CD14-positive monocyte (primary cell): ENCODE data around the gene LEPROT. TPM values are rescaled to one million over a fixed set of nuclear protein-coding genes. Genes with fewer than 3 reads are reported as not detected.

Source experiments
- DNase-seq, 3 donors: peaks; one replicate each; pipeline ENCODE4 v3.0.0-alpha.2; 2011 to 2022
- H2AFZ ChIP-seq: 2 replicates; pipeline ENCODE4 v1.6.0; 2012; ENCODE audit warnings: mild to moderate bottlenecking, low read depth, low read length, inconsistent platforms; ENCODE audit not compliant: insufficient read depth, poor library complexity, severe bottlenecking
- H3K27ac ChIP-seq, 2 donors: 1 replicate in 1 of 2; 2 replicates in 1 of 2; pipeline ENCODE4 v1.5.1; 2012 to 2013; ENCODE audit warnings: low read length in 2 of 2, control low read depth in 1 of 2, inconsistent platforms in 1 of 2, low read depth in 1 of 2, mild to moderate bottlenecking in 1 of 2
- H3K27me3 ChIP-seq, 2 donors: one replicate each; pipeline versions ENCODE4 v1.6.0 to v1.6.1; 2011 to 2013; ENCODE audit warnings: low read length in 2 of 2; ENCODE audit not compliant: control insufficient read depth in 2 of 2, insufficient read depth in 2 of 2
- H3K36me3 ChIP-seq, 2 donors: replicated peaks in 1 of 2; 1 replicate in 1 of 2; 2 replicates in 1 of 2; pipeline versions ENCODE4 v1.5.1 to v1.6.1; 2012 to 2013; ENCODE audit warnings: low read length in 2 of 2, control low read depth in 1 of 2, inconsistent platforms in 1 of 2, mild to moderate bottlenecking in 1 of 2; ENCODE audit not compliant: insufficient read depth in 2 of 2, control insufficient read depth in 1 of 2
- H3K4me1 ChIP-seq, 2 donors: 1 replicate in 1 of 2; 2 replicates in 1 of 2; pipeline versions ENCODE4 v1.5.1 to v1.6.1; 2012 to 2013; ENCODE audit warnings: low read length in 2 of 2, control low read depth in 1 of 2, inconsistent platforms in 1 of 2, mild to moderate bottlenecking in 1 of 2, moderate library complexity in 1 of 2; ENCODE audit not compliant: insufficient read depth in 2 of 2, control insufficient read depth in 1 of 2
- H3K4me2 ChIP-seq: replicated peaks from 2 replicates; pipeline ENCODE3; 2012; ENCODE audit warnings: low read length, moderate library complexity, mild to moderate bottlenecking; ENCODE audit not compliant: poor library complexity, severe bottlenecking; ENCODE audit errors: extremely low read depth
- H3K4me3 ChIP-seq, 3 experiments: fragments of 200-600 bp in 1 of 3; sonication (generic) in 1 of 3; replicated peaks in 1 of 3; 1 replicate in 2 of 3; 2 replicates in 1 of 3; pipeline ENCODE4 v1.5.1; 2011 to 2013; ENCODE audit warnings: low read length in 3 of 3, mild to moderate bottlenecking in 3 of 3, control low read depth in 2 of 3, low read depth in 2 of 3, inconsistent platforms in 1 of 3, moderate library complexity in 1 of 3
- H3K79me2 ChIP-seq: 2 replicates; pipeline ENCODE4 v1.6.0; 2012; ENCODE audit warnings: mild to moderate bottlenecking, control low read depth, inconsistent platforms, low read length, moderate library complexity; ENCODE audit not compliant: insufficient read depth
- H3K9ac ChIP-seq: 2 replicates; pipeline ENCODE4 v1.6.0; 2017; ENCODE audit warnings: low read length, mild to moderate bottlenecking; ENCODE audit not compliant: insufficient read depth, poor library complexity, severe bottlenecking
- H3K9me3 ChIP-seq, 2 donors: replicated peaks in 1 of 2; 1 replicate in 1 of 2; 2 replicates in 1 of 2; pipeline versions ENCODE4 v1.5.1 to v1.6.1; 2012 to 2013; ENCODE audit warnings: low read length in 2 of 2, control low read depth in 1 of 2; ENCODE audit not compliant: control insufficient read depth in 1 of 2, insufficient read depth in 1 of 2
- H4K20me1 ChIP-seq: 2 replicates; pipeline ENCODE4 v1.6.0; 2012; ENCODE audit warnings: mild to moderate bottlenecking, low read length, control low read depth, moderate library complexity; ENCODE audit not compliant: insufficient read depth
- H3K27ac Mint-ChIP-seq, 7 donors: one replicate each; pipeline ENCODE4 v1.8.0; 2020; ENCODE audit warnings: mild to moderate bottlenecking in 7 of 7, mixed read lengths in 7 of 7, moderate library complexity in 6 of 7, inconsistent platforms in 2 of 7
- H3K27me3 Mint-ChIP-seq, 3 donors: one replicate each; pipeline ENCODE4 v1.8.0; 2021 to 2022; ENCODE audit warnings: low read depth in 3 of 3, mild to moderate bottlenecking in 3 of 3, mixed read lengths in 3 of 3, moderate library complexity in 3 of 3, inconsistent platforms in 1 of 3
- H3K36me3 Mint-ChIP-seq, 2 donors: one replicate each; pipeline ENCODE4 v1.8.0; 2020; ENCODE audit warnings: mixed read lengths in 2 of 2, inconsistent platforms in 1 of 2, mild to moderate bottlenecking in 1 of 2
- H3K4me1 Mint-ChIP-seq: one replicate; pipeline ENCODE4 v1.8.0; 2020; ENCODE audit warnings: mild to moderate bottlenecking, mixed read lengths
- H3K4me3 Mint-ChIP-seq, 2 donors: one replicate each; pipeline ENCODE4 v1.8.0; 2020; ENCODE audit warnings: mild to moderate bottlenecking in 2 of 2, mixed read lengths in 2 of 2, moderate library complexity in 1 of 2
- H3K9me3 Mint-ChIP-seq, 7 donors: one replicate each; pipeline ENCODE4 v1.8.0; 2020 to 2022; ENCODE audit warnings: mixed read lengths in 7 of 7, mild to moderate bottlenecking in 6 of 7, moderate library complexity in 6 of 7, inconsistent platforms in 2 of 7
- WGBS: methylation state at CpG from one replicate; pipeline ENCODE4 v1.1.5; 2013; ENCODE audit warnings: missing lambda C conversion rate; ENCODE audit not compliant: insufficient coverage; 5-methylcytosine and 5-hydroxymethylcytosine counted together
- intact Hi-C, 2 donors: fragments of 100-400 bp; cut with micrococcal nuclease; formaldehyde crosslinking; loops; one replicate each; pipeline versions ENCODE4 v1.15.0 to v1.15.1; 2023
- polyA plus RNA-seq, 3 donors: library from polyadenylated mRNA; depleted of rRNA in 1 of 3; unstranded in 2 of 3; stranded (reverse) in 1 of 3; fragments of 300-500 nt in 2 of 3; fragments of >200 nt in 1 of 3; fragmentation: Illumina TruSeq in 2 of 3; gene quantifications; 1 replicate in 2 of 3; 2 replicates in 1 of 3; pipeline ENCODE4 v1.2.3, GENCODE V29; 2012 to 2021
- TF ChIP-seq, protein P1 (sequence below): fragments of 200-600 bp; IDR thresholded peaks from one replicate; pipeline ENCODE4 v1.8.0; 2022; ENCODE audit warnings: antibody characterized with exemption, mild to moderate bottlenecking

The LEPROT gene
- polyA plus RNA-seq, 3 donors, result 56.3 to 75.0 (median 74.7) TPM

DNA sequence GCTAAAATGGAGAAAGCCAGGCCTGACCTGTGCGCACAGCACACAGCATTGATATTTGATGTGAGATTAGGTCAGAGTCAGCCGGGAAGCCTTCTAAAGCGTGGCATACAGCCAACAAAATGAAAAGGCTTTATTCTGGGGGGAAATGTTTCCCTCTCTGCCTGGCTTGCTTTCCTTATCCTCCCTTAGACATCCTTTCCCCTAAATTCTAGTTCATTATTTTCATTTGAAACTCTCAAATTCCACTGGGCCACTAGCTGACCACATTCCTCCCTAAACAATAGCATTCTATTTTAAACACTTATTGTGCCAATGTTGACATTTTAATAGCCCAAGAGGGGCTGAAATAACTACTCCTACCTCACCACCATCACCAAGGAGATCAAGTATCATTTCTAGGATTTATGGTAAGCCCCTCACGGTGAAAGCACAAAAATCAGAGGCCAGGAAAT lies 49.4 kb downstream of the LEPROT start:
- no peak for DNase-seq
- no peaks in the 10 kb centered on the region for H4K20me1 ChIP-seq
- no peaks in the 10 kb centered on the region for H3K4me1 Mint-ChIP-seq
- H3K4me3 Mint-ChIP-seq, result no peak overlapping the region
- WGBS, result no CpG with 5 or more reads among the region's 4 CpGs
- H3K27ac Mint-ChIP-seq, result no peak overlapping the region
- no peak overlapping the region for H3K27ac ChIP-seq
- no peak overlapping the region for H2AFZ ChIP-seq
- H3K36me3 Mint-ChIP-seq, result no peaks in the 10 kb centered on the region
- H3K9me3 Mint-ChIP-seq, result peaks cover 2 to 11% (median 4%) of the 10 kb centered on the region in 7 donors
- H3K9ac ChIP-seq, result no peak overlapping the region
- H3K36me3 ChIP-seq, result no peaks in the 10 kb centered on the region
- no peak overlapping the region for H3K4me3 ChIP-seq
- H3K4me1 ChIP-seq, result no peaks in the 10 kb centered on the region
- no peaks in the 10 kb centered on the region for H3K9me3 ChIP-seq
- H3K4me2 ChIP-seq, result no peak overlapping the region
- no peaks in the 10 kb centered on the region for H3K27me3 Mint-ChIP-seq
- H3K79me2 ChIP-seq, result no peaks in the 10 kb centered on the region
- no peaks in the 10 kb centered on the region for H3K27me3 ChIP-seq
- intact Hi-C loops, result no loop called here
- TF ChIP-seq, protein P1, sequence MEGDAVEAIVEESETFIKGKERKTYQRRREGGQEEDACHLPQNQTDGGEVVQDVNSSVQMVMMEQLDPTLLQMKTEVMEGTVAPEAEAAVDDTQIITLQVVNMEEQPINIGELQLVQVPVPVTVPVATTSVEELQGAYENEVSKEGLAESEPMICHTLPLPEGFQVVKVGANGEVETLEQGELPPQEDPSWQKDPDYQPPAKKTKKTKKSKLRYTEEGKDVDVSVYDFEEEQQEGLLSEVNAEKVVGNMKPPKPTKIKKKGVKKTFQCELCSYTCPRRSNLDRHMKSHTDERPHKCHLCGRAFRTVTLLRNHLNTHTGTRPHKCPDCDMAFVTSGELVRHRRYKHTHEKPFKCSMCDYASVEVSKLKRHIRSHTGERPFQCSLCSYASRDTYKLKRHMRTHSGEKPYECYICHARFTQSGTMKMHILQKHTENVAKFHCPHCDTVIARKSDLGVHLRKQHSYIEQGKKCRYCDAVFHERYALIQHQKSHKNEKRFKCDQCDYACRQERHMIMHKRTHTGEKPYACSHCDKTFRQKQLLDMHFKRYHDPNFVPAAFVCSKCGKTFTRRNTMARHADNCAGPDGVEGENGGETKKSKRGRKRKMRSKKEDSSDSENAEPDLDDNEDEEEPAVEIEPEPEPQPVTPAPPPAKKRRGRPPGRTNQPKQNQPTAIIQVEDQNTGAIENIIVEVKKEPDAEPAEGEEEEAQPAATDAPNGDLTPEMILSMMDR, result no peak

DNA sequence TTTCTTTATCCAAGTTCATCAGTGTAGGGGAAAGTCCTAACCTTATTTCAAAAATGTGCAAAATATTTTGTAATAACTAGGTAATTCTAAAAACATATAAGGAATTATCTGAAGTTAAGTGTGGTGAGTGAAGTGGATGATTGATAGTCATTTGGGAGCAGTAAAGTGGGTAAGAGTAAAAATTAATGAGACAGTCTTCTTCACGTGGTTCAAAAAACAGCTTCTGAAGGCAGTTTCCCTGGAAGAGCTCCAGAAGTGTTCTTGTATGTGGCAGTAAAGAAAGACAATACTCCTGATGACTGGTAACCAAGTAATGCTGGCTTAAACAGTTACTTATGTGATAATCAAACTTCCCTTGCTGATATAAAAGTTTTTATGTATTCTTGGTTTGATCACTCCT lies 50.3 kb downstream of the LEPROT start:
- TF ChIP-seq, protein P1, result no peak
- Histone ChIP-seq H4K20me1 (no peaks in the 10 kb centered on the region), H3K4me1 (no peaks in the 10 kb centered on the region), H3K4me2 (no peak overlapping the region), H3K27me3 (no peaks in the 10 kb centered on the region), H3K36me3 (no peaks in the 10 kb centered on the region), H3K79me2 (no peaks in the 10 kb centered on the region), H3K9ac (no peak overlapping the region), H3K4me3 (no peak overlapping the region), H3K9me3 (no peaks in the 10 kb centered on the region), H3K27ac (no peak overlapping the region), H2AFZ (no peak overlapping the region)
- DNase-seq, result no peak
- WGBS, result 83% methylated on average over 1 of the region's 1 CpG
- peaks cover 0 to 11% (median under 1%) of the 10 kb centered on the region in 7 donors for H3K9me3 Mint-ChIP-seq
- H3K27ac Mint-ChIP-seq, result no peak overlapping the region
- H3K27me3 Mint-ChIP-seq, result peaks cover 0 to 2% (median 0%) of the 10 kb centered on the region in 3 donors
- intact Hi-C loops, result no loop called here
- H3K4me3 Mint-ChIP-seq, result no peak overlapping the region
- H3K4me1 Mint-ChIP-seq, result no peaks in the 10 kb centered on the region
- H3K36me3 Mint-ChIP-seq, result no peaks in the 10 kb centered on the region
